Lung (tissue), 12 donors: Measurements from ENCODE around the gene TMEM245. TPM values are rescaled to one million over a fixed set of nuclear protein-coding genes. Genes with fewer than 3 reads are reported as not detected.
A peak's percentile ranks its signal among the peaks of the same experiment; 100 is the strongest.

Experiments
- ATAC-seq: fragments of 200-7000 bp; cut with Tn5 transposase; one replicate; pipeline ENCODE4 v1.9.1; 2020; ENCODE audit warnings: moderate number of reproducible peaks; ENCODE audit not compliant: insufficient read depth, low FRiP score
- DNase-seq, 3 donors: peaks; one replicate each; pipeline ENCODE4 v3.0.0-alpha.2; 2013 to 2017
- H3K27ac ChIP-seq, 2 donors: one replicate each; pipeline ENCODE4 v1.5.1; 2013; ENCODE audit warnings: mild to moderate bottlenecking in 2 of 2, moderate library complexity in 2 of 2, control low read depth in 1 of 2, inconsistent platforms in 1 of 2, low read depth in 1 of 2, low read length in 1 of 2
- H3K27me3 ChIP-seq, 3 donors: one replicate each; pipeline ENCODE4 v1.5.1; 2013; ENCODE audit warnings: low read length in 2 of 3; ENCODE audit not compliant: control insufficient read depth in 3 of 3, insufficient read depth in 3 of 3
- H3K36me3 ChIP-seq, 4 donors: one replicate each; pipeline ENCODE4 v1.5.1; 2013; ENCODE audit warnings: low read length in 4 of 4, mild to moderate bottlenecking in 1 of 4, moderate library complexity in 1 of 4; ENCODE audit not compliant: control insufficient read depth in 4 of 4, insufficient read depth in 4 of 4
- H3K4me1 ChIP-seq, 5 donors: one replicate each; pipeline ENCODE4 v1.5.1; 2013; ENCODE audit warnings: low read length in 5 of 5, mild to moderate bottlenecking in 2 of 5, moderate library complexity in 1 of 5; ENCODE audit not compliant: control insufficient read depth in 5 of 5, insufficient read depth in 5 of 5
- H3K4me3 ChIP-seq: one replicate; pipeline ENCODE4 v1.5.1; 2013; ENCODE audit warnings: mild to moderate bottlenecking, control low read depth, moderate library complexity
- H3K9ac ChIP-seq, 2 donors: one replicate each; pipeline ENCODE4 v1.5.1; 2013; ENCODE audit warnings: low read length in 2 of 2, control low read depth in 1 of 2; ENCODE audit not compliant: insufficient read depth in 1 of 2
- H3K9me3 ChIP-seq, 4 donors: one replicate each; pipeline ENCODE4 v1.5.1; 2013; ENCODE audit warnings: low read length in 3 of 4, mild to moderate bottlenecking in 1 of 4, moderate library complexity in 1 of 4; ENCODE audit not compliant: control insufficient read depth in 4 of 4, insufficient read depth in 3 of 4
- WGBS, 2 donors: extraction: QIAGEN DNeasy Blood & Tissue Kit; methylation state at CpG; one replicate each; pipeline ENCODE4 v1.1.7; 2013; 5-methylcytosine and 5-hydroxymethylcytosine counted together
- polyA plus RNA-seq, 2 donors: library from polyadenylated mRNA; stranded (reverse); fragments of 200-250 nt; gene quantifications; one replicate each; pipeline ENCODE4 v1.2.1, GENCODE V29; 2013
- total RNA-seq, 2 donors: library from RNA; depleted of rRNA in 1 of 2; stranded (reverse); fragments of >200 nt in 1 of 2; gene quantifications; one replicate each; pipeline ENCODE4 v1.2.1, GENCODE V29; 2014 to 2021
- TF ChIP-seq, protein P1 (sequence below): IDR thresholded peaks from 2 replicates; pipeline ENCODE4 v1.5.1; 2012; ENCODE audit warnings: mild to moderate bottlenecking; ENCODE audit errors: control extremely low read depth, extremely low read depth
- donor health status: control.
- donor health status: control.
- donor health status: Bipolar disorder and iron deficiency.
- donor health status: healthy.
- donor health status: DM: yes; HTN: yes; CAD: no.

The TMEM245 gene
- total and polyA plus RNA-seq, 4 donors = 15.0 to 137 (median 42.0) TPM

DNA sequence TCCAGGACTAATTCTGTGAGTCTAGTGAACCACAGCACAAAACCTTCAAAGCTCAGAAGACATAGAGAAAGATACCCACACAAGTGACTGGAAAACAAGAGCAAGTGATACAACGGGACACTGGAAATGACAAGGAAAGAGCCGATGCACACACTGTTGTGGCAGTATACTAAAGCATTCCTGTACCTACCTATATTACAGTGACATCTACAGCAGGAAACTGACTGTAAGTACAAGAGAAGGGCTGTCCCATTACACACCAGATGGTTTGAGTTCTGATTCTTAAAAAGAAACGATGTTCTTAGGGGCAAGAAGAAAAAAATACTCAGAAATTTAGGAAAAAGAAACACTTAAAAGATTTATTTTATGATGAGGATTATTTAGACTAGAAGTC, 18.5 kb downstream of the TMEM245 start:
- WGBS, 2 donors = 49 to 68% methylated on average over 3 of the region's 3 CpGs
- peak overlapping the region in 1 of 2 donors; percentile 53 for H3K27ac ChIP-seq
- DNase-seq (no peak), ATAC-seq (no peak)
- H3K9ac ChIP-seq = no peak overlapping the region
- peaks cover 0 to 2% (median 0%) of the 10 kb centered on the region in 4 donors for H3K9me3 ChIP-seq
- peaks cover 1 to 15% (median 8%) of the 10 kb centered on the region in 4 donors for H3K36me3 ChIP-seq
- peaks cover 5 to 46% (median 14%) of the 10 kb centered on the region in 5 donors for H3K4me1 ChIP-seq
- no peak overlapping the region for H3K4me3 ChIP-seq
- no peaks in the 10 kb centered on the region for H3K27me3 ChIP-seq
- TF ChIP-seq, protein P1, sequence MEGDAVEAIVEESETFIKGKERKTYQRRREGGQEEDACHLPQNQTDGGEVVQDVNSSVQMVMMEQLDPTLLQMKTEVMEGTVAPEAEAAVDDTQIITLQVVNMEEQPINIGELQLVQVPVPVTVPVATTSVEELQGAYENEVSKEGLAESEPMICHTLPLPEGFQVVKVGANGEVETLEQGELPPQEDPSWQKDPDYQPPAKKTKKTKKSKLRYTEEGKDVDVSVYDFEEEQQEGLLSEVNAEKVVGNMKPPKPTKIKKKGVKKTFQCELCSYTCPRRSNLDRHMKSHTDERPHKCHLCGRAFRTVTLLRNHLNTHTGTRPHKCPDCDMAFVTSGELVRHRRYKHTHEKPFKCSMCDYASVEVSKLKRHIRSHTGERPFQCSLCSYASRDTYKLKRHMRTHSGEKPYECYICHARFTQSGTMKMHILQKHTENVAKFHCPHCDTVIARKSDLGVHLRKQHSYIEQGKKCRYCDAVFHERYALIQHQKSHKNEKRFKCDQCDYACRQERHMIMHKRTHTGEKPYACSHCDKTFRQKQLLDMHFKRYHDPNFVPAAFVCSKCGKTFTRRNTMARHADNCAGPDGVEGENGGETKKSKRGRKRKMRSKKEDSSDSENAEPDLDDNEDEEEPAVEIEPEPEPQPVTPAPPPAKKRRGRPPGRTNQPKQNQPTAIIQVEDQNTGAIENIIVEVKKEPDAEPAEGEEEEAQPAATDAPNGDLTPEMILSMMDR = no peak

DNA sequence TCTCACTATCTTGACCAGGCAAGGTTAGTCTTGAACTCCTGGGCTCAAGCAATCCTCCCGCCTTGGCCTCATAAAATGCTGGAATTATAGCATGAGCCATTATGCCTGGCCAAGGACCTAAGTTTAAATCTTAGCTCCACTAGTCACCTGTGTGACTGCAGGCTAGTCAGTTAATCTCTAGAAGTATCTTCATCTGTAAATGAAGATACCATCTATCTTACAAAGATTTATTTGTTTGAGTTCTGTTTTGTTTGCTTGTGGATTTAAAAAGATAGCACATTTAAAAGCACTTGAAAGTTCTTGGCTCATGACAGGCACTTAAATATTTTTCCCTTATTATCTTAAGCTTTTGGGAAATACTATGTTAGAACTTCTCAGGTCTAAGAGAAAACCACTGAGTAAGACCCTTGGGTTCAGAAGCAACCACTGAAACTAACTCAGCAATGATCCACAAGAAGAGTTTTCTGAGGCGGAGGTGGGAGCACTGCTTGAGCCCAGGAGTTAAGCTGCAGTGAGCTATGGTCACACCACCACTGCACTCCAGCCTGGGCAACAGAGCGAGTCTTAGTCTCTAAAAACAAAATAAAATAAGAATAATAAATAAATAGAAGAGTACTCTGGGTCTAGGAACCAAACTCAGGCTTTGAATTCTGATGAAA, 19.1 kb downstream of the TMEM245 start:
- DNase-seq (no peak), ATAC-seq (no peak)
- Histone ChIP-seq H3K9me3 (peaks cover 0 to 2% (median 0%) of the 10 kb centered on the region in 4 donors), H3K4me1 (peaks cover 7 to 49% (median 14%) of the 10 kb centered on the region in 5 donors), H3K9ac (no peak overlapping the region), H3K27ac (no peak overlapping the region), H3K4me3 (no peak overlapping the region), H3K27me3 (no peaks in the 10 kb centered on the region), H3K36me3 (peaks cover under 1 to 15% (median 7%) of the 10 kb centered on the region in 4 donors)
- TF ChIP-seq, protein P1 = no peak
- 86 to 95% methylated on average over 3 of the region's 3 CpGs for WGBS, 2 donors

DNA sequence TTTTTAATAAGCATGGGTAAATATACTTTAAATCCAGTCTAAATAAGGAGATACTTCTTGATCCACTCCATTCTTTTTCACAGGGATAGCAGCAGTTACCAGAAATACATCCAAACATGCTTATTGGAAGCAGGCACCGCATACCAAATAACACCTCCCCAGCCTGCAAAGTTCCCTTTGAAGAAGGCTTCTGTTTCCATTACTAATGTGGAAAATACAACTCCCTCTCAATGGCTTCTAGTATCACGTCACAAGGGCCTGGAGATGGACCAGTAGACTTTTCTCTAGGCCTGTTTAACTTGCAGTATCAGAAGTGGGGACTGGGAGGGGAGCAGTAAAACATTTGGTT, 20.8 kb downstream of the TMEM245 start:
- ATAC-seq (no peak), DNase-seq (peak in 2 of 3 donors; percentile 57 to 60)
- H3K9ac ChIP-seq = no peak overlapping the region
- peaks cover 9 to 62% (median 14%) of the 10 kb centered on the region in 5 donors for H3K4me1 ChIP-seq
- peaks cover 2 to 9% (median 7%) of the 10 kb centered on the region in 4 donors for H3K36me3 ChIP-seq
- H3K4me3 ChIP-seq = no peak overlapping the region
- no peaks in the 10 kb centered on the region for H3K27me3 ChIP-seq
- H3K9me3 ChIP-seq = no peaks in the 10 kb centered on the region
- WGBS, 2 donors = 42 to 74% methylated on average over 2 of the region's 2 CpGs
- peak overlapping the region in 1 of 2 donors; percentile 80 for H3K27ac ChIP-seq
- TF ChIP-seq, protein P1 = no peak
